HUES64 (cell line): ENCODE results near the gene MPZL1.
A peak's percentile ranks its signal among the peaks of the same experiment; 100 is the strongest.

ENCODE experiments used
- H3K27ac ChIP-seq: 2 replicates; pipeline ENCODE4 v1.7.0; 2013; ENCODE audit warnings: low read depth, low read length, inconsistent platforms
- H3K27me3 ChIP-seq: 2 replicates; pipeline ENCODE4 v1.6.1; 2013; ENCODE audit warnings: mild to moderate bottlenecking, low read length; ENCODE audit not compliant: insufficient read depth
- H3K36me3 ChIP-seq: 2 replicates; pipeline ENCODE4 v1.6.1; 2013; ENCODE audit warnings: mild to moderate bottlenecking, low read length; ENCODE audit not compliant: insufficient read depth
- H3K4me1 ChIP-seq: 2 replicates; pipeline ENCODE4 v1.6.1; 2013; ENCODE audit warnings: mild to moderate bottlenecking, low read length, moderate library complexity; ENCODE audit not compliant: insufficient read depth
- H3K4me3 ChIP-seq: 2 replicates; pipeline ENCODE4 v1.5.1; 2013; ENCODE audit warnings: mild to moderate bottlenecking, low read length, moderate library complexity
- H3K9ac ChIP-seq: 2 replicates; pipeline ENCODE4 v1.6.1; 2013; ENCODE audit warnings: mild to moderate bottlenecking, low read depth, low read length
- H3K9me3 ChIP-seq: 2 replicates; pipeline ENCODE4 v1.6.1; 2013; ENCODE audit warnings: low read depth, low read length; ENCODE audit not compliant: insufficient read depth
- WGBS: fragments of 150-250, 120-280 bp; methylation state at CpG from one replicate; pipeline ENCODE4 v1.1.7; 2013; ENCODE audit warnings: missing lambda C conversion rate; 5-methylcytosine and 5-hydroxymethylcytosine counted together

The MPZL1 gene

GRCh38 chr1:167786502-167786901 lies 64.7 kb downstream of the MPZL1 start:
- Histone ChIP-seq H3K4me3 (no peak overlapping the region), H3K9me3 (no peaks in the 10 kb centered on the region), H3K9ac (no peak overlapping the region), H3K27ac (no peak overlapping the region), H3K4me1 (no peaks in the 10 kb centered on the region), H3K36me3 (peaks cover 56% of the 10 kb centered on the region), H3K27me3 (no peaks in the 10 kb centered on the region)
- 90% methylated on average over 5 of the region's 5 CpGs for WGBS

GRCh38 chr1:167789501-167789900 lies 67.7 kb downstream of the MPZL1 start:
- H3K4me1 ChIP-seq, result no peaks in the 10 kb centered on the region
- no peaks in the 10 kb centered on the region for H3K27me3 ChIP-seq
- WGBS, result 91% methylated on average over 3 of the region's 3 CpGs
- no peak overlapping the region for H3K4me3 ChIP-seq
- H3K36me3 ChIP-seq, result peaks cover 54% of the 10 kb centered on the region
- no peak overlapping the region for H3K27ac ChIP-seq
- H3K9me3 ChIP-seq, result no peaks in the 10 kb centered on the region
- H3K9ac ChIP-seq, result no peak overlapping the region

- Histone ChIP-seq H3K36me3 (peaks cover 48% of the 10 kb centered on the region), H3K27ac (no peak overlapping the region), H3K4me3 (no peak overlapping the region), H3K9ac (no peak overlapping the region), H3K4me1 (no peaks in the 10 kb centered on the region), H3K27me3 (no peaks in the 10 kb centered on the region), H3K9me3 (no peaks in the 10 kb centered on the region)
- WGBS, result 95% methylated on average over 5 of the region's 5 CpGs
These were observed 68.3 kb downstream of the MPZL1 start for GRCh38 chr1:167790117-167790516.

GRCh38 chr1:167791281-167792187 lies 69.8 kb downstream of the MPZL1 start:
- 78% methylated on average over 4 of the region's 5 CpGs for WGBS
- Histone ChIP-seq H3K27ac (no peak overlapping the region), H3K27me3 (no peaks in the 10 kb centered on the region), H3K9me3 (no peaks in the 10 kb centered on the region), H3K36me3 (peaks cover 41% of the 10 kb centered on the region), H3K4me3 (no peak overlapping the region), H3K4me1 (peaks cover 12% of the 10 kb centered on the region), H3K9ac (no peak overlapping the region)

GRCh38 chr1:167792188-167792565 lies 70.4 kb downstream of the MPZL1 start:
- peaks cover 18% of the 10 kb centered on the region for H3K4me1 ChIP-seq
- no peak overlapping the region for H3K9ac ChIP-seq
- no peak overlapping the region for H3K27ac ChIP-seq
- no peaks in the 10 kb centered on the region for H3K27me3 ChIP-seq
- H3K36me3 ChIP-seq, result peaks cover 36% of the 10 kb centered on the region
- H3K9me3 ChIP-seq, result no peaks in the 10 kb centered on the region
- 100% methylated on average over 3 of the region's 4 CpGs for WGBS
- H3K4me3 ChIP-seq, result no peak overlapping the region

GRCh38 chr1:167794043-167794442 lies 72.3 kb downstream of the MPZL1 start:
- Histone ChIP-seq H3K4me3 (no peak overlapping the region), H3K4me1 (peaks cover 23% of the 10 kb centered on the region), H3K27me3 (no peaks in the 10 kb centered on the region), H3K36me3 (peaks cover 18% of the 10 kb centered on the region), H3K27ac (no peak overlapping the region), H3K9me3 (no peaks in the 10 kb centered on the region), H3K9ac (no peak overlapping the region)
- 95% methylated on average over 1 of the region's 1 CpG for WGBS

GRCh38 chr1:167795810-167796740 lies 74.3 kb downstream of the MPZL1 start:
- Histone ChIP-seq H3K4me3 (no peak overlapping the region), H3K9ac (peak overlapping the region; percentile 21; the same call in 1 of the 2 replicates), H3K9me3 (no peaks in the 10 kb centered on the region), H3K27ac (peak overlapping the region; percentile 65), H3K36me3 (0 out of 2 replicates have a peak, but pooled peaks cover 2% of the 10 kb centered on the region), H3K27me3 (no peaks in the 10 kb centered on the region), H3K4me1 (peaks cover 23% of the 10 kb centered on the region)
- 71% methylated on average over 10 of the region's 10 CpGs for WGBS

GRCh38 chr1:167797015-167797414 lies 75.2 kb downstream of the MPZL1 start:
- no peak overlapping the region for H3K9ac ChIP-seq
- WGBS, result 65% methylated on average over 2 of the region's 2 CpGs
- peaks cover 23% of the 10 kb centered on the region for H3K4me1 ChIP-seq
- no peaks in the 10 kb centered on the region for H3K9me3 ChIP-seq
- peak overlapping the region; percentile 1 for H3K27ac ChIP-seq
- no peak overlapping the region for H3K4me3 ChIP-seq
- no peaks in the 10 kb centered on the region for H3K27me3 ChIP-seq
- H3K36me3 ChIP-seq, result 0 out of 2 replicates have a peak, but pooled peaks cover 2% of the 10 kb centered on the region

- WGBS, result 87% methylated on average over 4 of the region's 4 CpGs
- H3K4me1 ChIP-seq, result peaks cover 23% of the 10 kb centered on the region
These were observed 77.2 kb downstream of the MPZL1 start for GRCh38 chr1:167798952-167799351.

GRCh38 chr1:167799747-167800146 lies 78.0 kb downstream of the MPZL1 start:
- Histone ChIP-seq H3K4me3 (no peak overlapping the region), H3K4me1 (peaks cover 23% of the 10 kb centered on the region), H3K9ac (no peak overlapping the region), H3K9me3 (peaks cover 5% of the 10 kb centered on the region; the same call in 1 of the 2 replicates), H3K27me3 (no peaks in the 10 kb centered on the region), H3K36me3 (no peaks in the 10 kb centered on the region), H3K27ac (no peak overlapping the region)
- WGBS, result 49% methylated on average over 4 of the region's 4 CpGs

More at GRCh38 chr1:167798952-167799351, 77.2 kb downstream of the MPZL1 start:
- Histone ChIP-seq H3K27ac (no peak overlapping the region), H3K9ac (no peak overlapping the region), H3K27me3 (no peaks in the 10 kb centered on the region), H3K4me3 (no peak overlapping the region), H3K9me3 (peaks cover 5% of the 10 kb centered on the region; the same call in 1 of the 2 replicates), H3K36me3 (no peaks in the 10 kb centered on the region)

- H3K4me1 ChIP-seq, result peaks cover 23% of the 10 kb centered on the region
- 80% methylated on average over 2 of the region's 3 CpGs for WGBS
- H3K9me3 ChIP-seq, result peaks cover 5% of the 10 kb centered on the region; the same call in 1 of the 2 replicates
- no peak overlapping the region for H3K4me3 ChIP-seq
- no peaks in the 10 kb centered on the region for H3K27me3 ChIP-seq
- no peak overlapping the region for H3K27ac ChIP-seq
- H3K9ac ChIP-seq, result no peak overlapping the region
- no peaks in the 10 kb centered on the region for H3K36me3 ChIP-seq
These were observed 78.5 kb downstream of the MPZL1 start for GRCh38 chr1:167800251-167800650.
